A549 treated with ZK216348 at 1 μM for 4 hours (cell line): ENCODE data around the gene ZNF135. TPM values are rescaled to one million over a fixed set of nuclear protein-coding genes. Genes with fewer than 3 reads are reported as not detected.

Experiments
- total RNA-seq: library from RNA; stranded (reverse); fragments of 200-300 nt; extraction: Qiagen RNA extraction; gene quantifications from 5 replicates; pipeline ENCODE4 v1.2.3, GENCODE V29; 2022; ENCODE audit warnings: low read depth

The ZNF135 gene
- not detected in 5 replicates for total RNA-seq

GRCh38 chr19:58059003-58059670 lies at the start of gene ZNF135:
Gene ZNF135 (plus strand): TSS chr19:58059282. CDS start chr19:58060003, 721 bp downstream.

GRCh38 chr19:58033741-58034476 lies 25.2 kb upstream of the ZNF135 start, which contains the start of gene ZSCAN1:
Gene ZSCAN1 (plus strand): TSS chr19:58034025. CDS start chr19:58037837, 3,812 bp downstream.

GRCh38 chr19:58097781-58098681 lies 38.9 kb downstream of the ZNF135 start, which contains the start of gene ZSCAN18:
Gene ZSCAN18 (minus strand): TSS chr19:58098231. CDS start chr19:58090267, 7,964 bp downstream.

Other genes with a start within 250 kb of the ZNF135 start
- gene ZNF552, start 244.4 kb upstream of the ZNF135 start, total RNA-seq = 4.4 to 6.7 TPM (median 5.6 TPM) in 5 replicates
- 7.1 to 9.5 TPM (median 8.5 TPM) in 5 replicates for gene ZNF587B, start 229.0 kb upstream of the ZNF135 start, total RNA-seq
- gene ZNF587, start 209.4 kb upstream of the ZNF135 start, total RNA-seq = 5.1 to 7.5 TPM (median 5.8 TPM) in 5 replicates
- gene ZNF814, start 170.2 kb upstream of the ZNF135 start, total RNA-seq = 1.5 to 3.9 TPM (median 2.3 TPM) in 5 replicates
- gene ZNF417, start 142.7 kb upstream of the ZNF135 start, total RNA-seq = 3.4 to 5.1 TPM (median 4.2 TPM) in 5 replicates
- 0.58 to 0.97 TPM (median 0.84 TPM) in 5 replicates for gene ZNF418, start 123.9 kb upstream of the ZNF135 start, total RNA-seq
- gene ZNF256, start 111.6 kb upstream of the ZNF135 start, total RNA-seq = 0.70 to 1.5 TPM (median 1.3 TPM) in 5 replicates
- gene C19orf18, start 84.7 kb upstream of the ZNF135 start, total RNA-seq = not detected in 5 replicates
- 1.7 to 3.3 TPM (median 2.6 TPM) in 5 replicates for gene ZNF606, start 56.5 kb upstream of the ZNF135 start, total RNA-seq
- not detected in 5 replicates for gene ZSCAN1, start 25.3 kb upstream of the ZNF135 start, total RNA-seq
- gene ZSCAN18, start 38.9 kb downstream of the ZNF135 start, total RNA-seq = 1.4 to 2.8 TPM (median 2.6 TPM) in 5 replicates
- 2.4 to 3.7 TPM (median 3.3 TPM) in 5 replicates for gene ZNF329, start 91.5 kb downstream of the ZNF135 start, total RNA-seq
- gene ZNF274, start 123.8 kb downstream of the ZNF135 start, total RNA-seq = 9.9 to 15.3 TPM (median 13.7 TPM) in 5 replicates
- gene ZNF544, start 169.6 kb downstream of the ZNF135 start, total RNA-seq = 12.0 to 21.7 TPM (median 20.2 TPM) in 5 replicates
- gene ZNF8, start 219.7 kb downstream of the ZNF135 start, total RNA-seq = 0.93 to 1.4 TPM (median 1.1 TPM) in 5 replicates
- 89.5 to 122 TPM (median 98.9 TPM) in 5 replicates for gene ERVK3-1, start 246.1 kb downstream of the ZNF135 start, total RNA-seq